Measurements from ENCODE around the gene BICD2.
"Not testable (repeated sequence)": the region's sequence is repeated elsewhere in the genome, so short reads cannot be mapped to it uniquely, and the experiment has no call there.

The BICD2 gene

GRCh38 chr9:92770360-92770995, 5.8 kb upstream of the BICD2 start:
- no peak for DNase-seq (ENCODE audit: low read depth)

GRCh38 chr9:92769990-92770359, 5.3 kb upstream of the BICD2 start:
- DNase-seq (ENCODE audit: low read depth), result no peak

- DNase-seq (ENCODE audit: low read depth), result no peak
Observed at GRCh38 chr9:92769286-92769685, 4.7 kb upstream of the BICD2 start.

- DNase-seq (ENCODE audit: low read depth), result not testable (repeated sequence)
Observed at GRCh38 chr9:92768816-92769215, 4.2 kb upstream of the BICD2 start.

GRCh38 chr9:92767066-92768054, 2.7 kb upstream of the BICD2 start:
- DNase-seq (ENCODE audit: low read depth), result no peak

- peak; percentile 76 for DNase-seq (ENCODE audit: low read depth)
Observed at GRCh38 chr9:92764988-92765936, 629 bp upstream of the BICD2 start.

- DNase-seq (ENCODE audit: low read depth), result no peak
Observed at GRCh38 chr9:92763721-92764380, 782 bp downstream of the BICD2 start.

GRCh38 chr9:92762781-92763708, 1.6 kb downstream of the BICD2 start:
- no peak for DNase-seq (ENCODE audit: low read depth)

GRCh38 chr9:92762196-92762595, 2.4 kb downstream of the BICD2 start:
- DNase-seq (ENCODE audit: low read depth), result no peak

- no peak for DNase-seq (ENCODE audit: low read depth)
Observed at GRCh38 chr9:92761686-92762085, 2.9 kb downstream of the BICD2 start.

GRCh38 chr9:92760494-92760893, 4.1 kb downstream of the BICD2 start:
- no peak for DNase-seq (ENCODE audit: low read depth)

GRCh38 chr9:92760070-92760469, 4.6 kb downstream of the BICD2 start:
- DNase-seq (ENCODE audit: low read depth), result no peak

- no peak for DNase-seq (ENCODE audit: low read depth)
Observed at GRCh38 chr9:92759446-92759845, 5.2 kb downstream of the BICD2 start.

- no peak for DNase-seq (ENCODE audit: low read depth)
Observed at GRCh38 chr9:92756792-92757191, 7.8 kb downstream of the BICD2 start.

- no peak for DNase-seq (ENCODE audit: low read depth)
Observed at GRCh38 chr9:92754091-92754745, 10.4 kb downstream of the BICD2 start.

GRCh38 chr9:92752812-92753404, 11.7 kb downstream of the BICD2 start:
- DNase-seq (ENCODE audit: low read depth), result no peak

- DNase-seq (ENCODE audit: low read depth), result no peak
Observed at GRCh38 chr9:92749934-92750315, 14.7 kb downstream of the BICD2 start.

- no peak for DNase-seq (ENCODE audit: low read depth)
Observed at GRCh38 chr9:92749071-92749933, 15.3 kb downstream of the BICD2 start.

- no peak for DNase-seq (ENCODE audit: low read depth)
Observed at GRCh38 chr9:92748233-92748497, 16.5 kb downstream of the BICD2 start.
